HEK293T (cell line): Measurements from ENCODE around the gene CLIC4.

Experiments
- BHLHE40 ChIP-seq: fragments of 450-650 bp; IDR thresholded peaks from 2 replicates; pipeline ENCODE4 v1.6.1; 2016; ENCODE audit warnings: mild to moderate bottlenecking, moderate library complexity, borderline replicate concordance
- CTBP1 ChIP-seq: fragments of 450-650 bp; IDR thresholded peaks from 2 replicates; pipeline ENCODE4 v1.6.1; 2016; ENCODE audit warnings: borderline replicate concordance
- ELF4 ChIP-seq: fragments of 450-650 bp; IDR thresholded peaks from 2 replicates; pipeline ENCODE4 v1.6.1; 2017; ENCODE audit warnings: antibody characterized with exemption
- FOXA1 ChIP-seq: fragments of 450-650 bp; IDR thresholded peaks from 2 replicates; pipeline ENCODE4 v1.6.1; 2016; ENCODE audit warnings: mild to moderate bottlenecking
- FOXK2 ChIP-seq: fragments of 450-650 bp; IDR thresholded peaks from 2 replicates; pipeline ENCODE4 v1.6.1; 2016; ENCODE audit warnings: mild to moderate bottlenecking
- FOXM1 ChIP-seq: fragments of 450-650 bp; IDR thresholded peaks from 2 replicates; pipeline ENCODE4 v1.6.1; 2017; ENCODE audit warnings: mild to moderate bottlenecking, borderline replicate concordance
- HDGF ChIP-seq: fragments of 450-650 bp; IDR thresholded peaks from 2 replicates; pipeline ENCODE4 v1.6.1; 2017; ENCODE audit warnings: antibody characterized with exemption, borderline replicate concordance
- L3MBTL2 ChIP-seq: fragments of 450-650 bp; conservative IDR thresholded peaks from 2 replicates; pipeline ENCODE4 v1.6.1; 2016; ENCODE audit warnings: mild to moderate bottlenecking
- SP1 ChIP-seq: fragments of 450-650 bp; IDR thresholded peaks from 2 replicates; pipeline ENCODE4 v1.6.1; 2017
- SUZ12 ChIP-seq: fragments of 450-650 bp; IDR thresholded peaks from 2 replicates; pipeline ENCODE4 v1.6.1; 2016; ENCODE audit warnings: mild to moderate bottlenecking
- TARDBP ChIP-seq: fragments of 450-650 bp; IDR thresholded peaks from 2 replicates; pipeline ENCODE4 v1.6.1; 2016
- ZNF384 ChIP-seq: fragments of 450-650 bp; IDR thresholded peaks from 2 replicates; pipeline ENCODE4 v1.6.1; 2016

DNA sequence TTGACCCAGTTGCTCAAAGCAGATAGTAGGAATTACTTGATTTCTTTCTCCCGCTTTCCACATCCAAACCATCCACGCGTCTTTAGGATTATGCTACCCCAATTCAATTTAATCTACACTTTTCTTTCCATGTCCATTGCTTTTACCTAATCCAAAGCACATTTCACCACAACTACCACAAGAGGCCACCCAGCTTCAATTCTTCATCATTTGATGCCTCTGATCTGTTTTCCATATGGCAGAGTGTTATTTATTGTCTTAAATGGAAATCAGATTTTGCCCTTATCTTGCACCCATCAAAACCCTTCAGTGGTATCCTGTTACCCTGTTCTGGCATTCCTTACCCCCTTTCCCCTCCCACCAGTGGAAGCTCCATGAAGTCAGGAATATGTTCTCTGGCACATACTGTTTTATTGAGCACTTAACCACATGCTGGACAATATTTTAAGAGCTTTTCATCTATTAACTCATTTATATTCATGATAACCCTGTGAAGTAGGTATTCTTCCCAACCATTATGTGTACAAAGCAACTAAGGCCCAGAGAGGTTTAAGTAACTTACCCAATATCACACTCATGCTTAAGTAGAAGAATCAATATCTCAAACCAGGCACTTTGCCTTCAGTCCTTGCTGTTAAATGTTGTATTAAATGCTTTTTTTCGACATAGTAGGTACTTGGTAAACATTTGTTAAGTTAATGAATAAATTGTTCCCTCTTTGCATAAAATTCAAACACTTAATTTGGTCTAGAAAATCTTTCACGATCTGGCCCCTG lies 34.6 kb downstream of the CLIC4 start:
- TF ChIP-seq SP1: no peak
- no peak for TF ChIP-seq SUZ12
- TF ChIP-seq FOXA1: no peak
- TF ChIP-seq TARDBP: no peak
- TF ChIP-seq FOXM1: no peak
- no peak for TF ChIP-seq CTBP1
- no peak for TF ChIP-seq HDGF
- TF ChIP-seq BHLHE40: no peak
- no peak for TF ChIP-seq FOXK2
- TF ChIP-seq ELF4: no peak
- TF ChIP-seq ZNF384: no peak
- no peak for TF ChIP-seq L3MBTL2
